Raji (cell line): Measurements from ENCODE around the gene COA3.
A peak's percentile ranks its signal among the peaks of the same experiment; 100 is the strongest.

Source experiments
- POLR2A ChIP-seq: IDR thresholded peaks from 2 replicates; pipeline ENCODE4 v1.6.1; 2011; ENCODE audit warnings: low read depth, low read length, control low read depth; ENCODE audit not compliant: insufficient read depth

COA3 gene

DNA sequence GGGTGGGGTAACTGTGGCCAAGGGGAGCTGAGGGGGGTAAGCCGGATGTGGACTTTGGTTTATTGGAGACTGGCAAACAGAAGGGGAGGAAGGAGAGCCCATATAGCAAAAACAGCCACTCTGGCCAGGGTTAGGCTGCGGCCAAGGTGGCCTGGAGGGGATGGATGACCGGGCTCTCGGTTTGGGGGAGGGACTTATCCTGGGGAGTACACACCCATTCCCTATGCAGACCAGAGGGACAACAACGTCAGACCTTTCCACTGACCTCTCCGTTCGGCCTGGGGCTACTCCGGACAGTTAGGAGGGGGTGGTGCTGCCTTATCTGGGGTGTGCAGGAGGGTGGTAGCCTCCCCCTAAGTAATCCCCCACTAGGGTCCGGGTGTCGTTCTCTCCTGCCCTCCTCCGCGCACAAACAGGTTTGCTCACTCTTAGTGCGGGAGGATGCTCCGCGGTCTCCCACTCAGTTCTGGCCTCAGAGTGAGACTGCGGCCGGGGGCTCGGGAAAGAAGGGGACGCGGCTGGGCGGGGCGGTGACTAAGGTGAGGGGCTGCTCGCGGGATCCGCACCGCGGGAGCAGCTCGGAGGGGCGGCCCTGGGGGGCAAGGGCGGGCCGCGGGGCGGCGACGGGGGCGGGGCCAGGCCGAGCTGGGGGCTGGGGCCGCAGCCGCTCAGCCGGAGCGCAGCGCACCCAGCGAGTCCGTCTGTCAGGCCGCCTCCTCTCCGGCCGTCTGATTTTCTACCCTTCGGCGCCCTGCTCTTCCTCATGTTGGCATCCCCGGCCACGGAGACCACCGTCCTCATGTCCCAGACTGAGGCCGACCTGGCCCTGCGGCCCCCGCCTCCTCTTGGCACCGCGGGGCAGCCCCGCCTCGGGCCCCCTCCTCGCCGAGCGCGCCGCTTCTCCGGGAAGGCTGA, 18.3 kb downstream of the COA3 start, which contains the start of gene WNK4:
Gene WNK4 (plus strand): TSS at position 675 of the 915 bp plus-strand sequence. CDS start 89 bp downstream, at position 764.
- TF ChIP-seq POLR2A: no peak

DNA sequence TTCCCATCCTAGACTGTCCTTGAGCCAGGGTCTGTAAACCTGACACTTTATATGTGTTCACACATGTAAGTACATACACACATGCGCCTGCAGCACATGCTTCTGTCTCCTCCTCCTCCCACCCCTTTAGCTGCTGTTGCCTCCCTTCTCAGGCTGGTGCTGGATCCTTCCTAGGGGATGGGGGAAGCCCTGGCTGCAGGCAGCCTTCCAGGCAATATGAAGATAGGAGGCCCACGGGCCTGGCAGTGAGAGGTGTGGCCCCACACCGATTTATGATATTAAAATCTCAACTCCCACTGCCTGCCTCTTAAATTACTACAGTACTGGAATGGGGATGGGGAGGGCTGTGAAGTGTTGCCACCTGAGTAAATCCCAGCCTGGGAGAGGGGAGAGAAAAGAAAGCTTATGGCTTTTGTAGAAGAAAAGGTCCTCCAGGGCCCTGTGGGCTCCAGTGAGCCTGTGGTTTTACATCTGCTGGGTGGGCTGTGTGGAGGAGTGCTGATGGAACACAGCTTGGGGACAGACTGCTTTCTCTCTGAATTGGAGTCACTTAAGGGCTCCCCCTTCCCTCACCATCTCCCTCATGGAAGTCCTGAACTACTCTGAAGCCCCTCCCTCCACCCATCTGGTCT, 19.1 kb downstream of the COA3 start:
- TF ChIP-seq POLR2A: no peak

DNA sequence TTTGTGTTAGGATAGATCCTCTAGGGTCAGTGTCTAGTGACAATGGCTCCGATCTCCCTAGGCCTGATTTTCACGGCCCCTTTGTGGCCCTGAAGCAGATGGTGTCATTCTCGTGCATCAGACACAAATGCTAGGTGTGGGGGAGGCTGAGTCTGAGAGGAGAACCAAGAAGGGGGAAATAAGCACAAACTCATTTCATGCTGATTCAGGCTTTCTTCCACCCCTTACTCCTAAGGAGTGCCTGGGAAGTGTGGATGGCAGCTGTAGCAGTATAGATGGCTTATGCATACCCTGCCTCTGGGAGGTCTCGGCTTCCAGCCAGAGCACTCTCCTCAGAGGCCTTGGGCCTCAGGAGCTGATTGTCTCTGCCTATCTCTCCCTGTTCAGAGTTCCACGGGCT, 19.9 kb downstream of the COA3 start:
- no peak for TF ChIP-seq POLR2A

DNA sequence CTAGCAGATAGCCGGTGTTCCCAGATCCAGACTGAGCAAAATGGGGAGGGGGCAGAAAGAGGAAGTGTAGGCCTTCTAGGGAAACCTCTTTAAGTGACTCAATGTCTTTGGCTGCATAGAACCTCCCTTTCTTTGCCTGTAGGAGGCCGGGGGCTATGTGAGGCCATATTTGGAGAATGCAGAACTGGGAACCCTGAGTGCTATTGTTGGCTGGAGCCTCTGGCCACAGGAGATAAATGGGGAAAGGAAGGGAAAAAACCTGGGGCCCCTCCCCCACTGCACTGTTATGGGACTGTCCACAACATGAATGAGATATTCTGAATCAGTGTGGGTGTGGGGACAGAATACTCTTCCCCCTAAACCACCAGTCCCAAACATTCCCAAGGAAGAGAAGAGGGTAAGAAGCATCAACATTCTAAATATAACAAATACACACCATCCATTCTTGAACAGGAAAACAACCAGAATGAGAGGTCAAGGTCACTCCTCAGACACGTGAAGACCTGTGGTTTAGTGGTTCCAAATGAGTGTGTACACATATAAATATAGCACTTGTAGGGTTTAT, 22.9 kb downstream of the COA3 start:
- TF ChIP-seq POLR2A: no peak

DNA sequence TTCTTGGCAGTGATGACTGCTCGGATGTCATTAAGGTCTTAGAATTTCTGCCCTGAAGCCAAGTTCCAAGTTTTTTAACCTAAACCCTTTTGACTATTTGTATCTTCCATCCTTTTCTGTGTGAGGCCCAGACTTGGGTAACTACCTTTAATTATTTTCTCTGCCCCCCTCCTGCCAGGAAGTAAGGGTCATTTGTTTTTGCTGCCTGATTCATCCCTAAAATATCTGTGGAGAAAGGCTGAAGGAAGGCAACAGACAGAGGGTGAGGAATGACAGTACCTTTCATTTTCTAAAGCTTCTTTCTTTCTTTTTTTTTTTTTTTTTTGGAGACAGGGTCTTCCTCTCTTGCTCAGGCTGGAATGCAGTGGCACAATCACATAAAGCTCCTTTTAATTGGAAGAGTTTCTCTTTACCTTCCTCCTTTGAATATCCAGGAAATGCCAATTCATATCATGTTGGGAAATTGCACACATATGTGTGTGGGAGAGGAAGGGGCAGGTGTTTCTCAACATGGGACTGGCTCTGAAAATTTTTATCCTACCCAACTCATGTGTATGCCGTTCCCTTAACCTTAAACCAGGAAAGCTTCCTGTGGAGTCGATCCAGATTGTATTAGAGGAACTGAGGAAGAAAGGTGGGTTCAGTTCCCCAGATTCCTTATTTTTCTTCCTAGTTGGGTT, 24.3 kb downstream of the COA3 start:
- TF ChIP-seq POLR2A: no peak

DNA sequence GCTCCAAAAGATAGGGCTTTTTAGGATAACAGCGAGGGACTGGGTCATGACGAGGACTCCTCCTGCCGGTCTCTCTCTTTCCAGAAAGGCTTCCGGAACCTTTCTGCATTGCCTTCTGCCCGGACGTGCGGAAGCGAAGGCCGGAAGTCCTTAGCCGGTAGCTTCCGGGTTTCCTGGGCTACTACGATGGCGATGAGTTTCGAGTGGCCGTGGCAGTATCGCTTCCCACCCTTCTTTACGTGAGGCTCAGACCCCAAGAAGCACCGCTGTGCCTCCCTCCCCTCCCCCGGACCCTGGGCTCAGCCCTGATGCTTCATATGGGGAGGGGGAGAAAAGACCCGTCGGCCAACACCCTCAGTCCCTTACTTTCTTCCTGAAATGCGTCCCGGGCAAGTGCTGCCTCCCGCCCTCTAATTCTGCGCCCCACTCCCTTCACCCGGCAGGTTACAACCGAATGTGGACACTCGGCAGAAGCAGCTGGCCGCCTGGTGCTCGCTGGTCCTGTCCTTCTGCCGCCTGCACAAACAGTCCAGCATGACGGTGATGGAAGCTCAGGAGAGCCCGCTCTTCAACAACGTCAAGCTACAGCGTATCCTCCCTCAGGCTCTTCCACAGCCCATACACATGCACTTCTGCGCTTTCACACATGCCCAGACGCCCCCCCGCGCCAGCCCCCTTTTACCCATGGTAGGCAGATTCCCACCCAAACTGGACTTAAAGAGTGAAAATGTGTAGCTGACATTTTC, 25.0 kb downstream of the COA3 start, which contains the start of gene VPS25:
Gene VPS25 (plus strand): TSS at position 160 of the 746 bp plus-strand sequence. CDS start 27 bp downstream, at position 187.
- peak; percentile 97 for TF ChIP-seq POLR2A

DNA sequence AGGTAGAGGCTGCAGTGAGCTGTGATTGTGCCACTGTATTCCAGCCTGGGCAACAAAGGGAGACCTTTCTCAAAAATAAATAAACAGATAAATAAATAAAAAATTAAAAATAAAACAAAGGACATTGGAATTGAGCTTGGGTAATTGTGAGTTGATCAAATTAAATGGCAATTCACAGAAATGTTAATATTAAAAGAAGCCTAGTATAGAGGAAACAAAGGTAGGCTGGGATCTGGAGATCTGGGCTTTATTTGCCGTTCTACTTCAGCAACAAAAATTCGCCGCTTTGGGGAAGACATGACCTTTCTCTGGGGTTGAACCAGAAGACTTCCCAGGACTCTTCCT, 25.6 kb downstream of the COA3 start:
- no peak for TF ChIP-seq POLR2A

DNA sequence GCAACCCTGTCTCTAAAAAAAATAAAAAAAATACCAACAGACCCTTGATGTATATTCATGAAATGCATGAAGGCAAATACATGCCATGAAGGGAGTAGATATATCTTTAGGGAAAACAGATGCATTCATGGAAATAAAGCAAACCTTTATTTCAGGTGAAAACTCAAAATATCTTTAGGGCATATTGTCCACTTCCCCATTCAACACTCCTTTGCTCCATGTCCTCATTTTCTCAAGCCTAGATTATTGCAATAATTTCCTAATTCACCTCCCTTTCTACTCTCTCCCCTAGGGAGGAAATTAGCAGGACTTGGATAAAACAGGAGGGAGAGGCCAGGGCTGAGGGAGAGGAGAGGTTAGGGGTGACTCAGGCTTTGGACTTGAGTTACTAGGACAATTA, 31.0 kb downstream of the COA3 start:
- no peak for TF ChIP-seq POLR2A

DNA sequence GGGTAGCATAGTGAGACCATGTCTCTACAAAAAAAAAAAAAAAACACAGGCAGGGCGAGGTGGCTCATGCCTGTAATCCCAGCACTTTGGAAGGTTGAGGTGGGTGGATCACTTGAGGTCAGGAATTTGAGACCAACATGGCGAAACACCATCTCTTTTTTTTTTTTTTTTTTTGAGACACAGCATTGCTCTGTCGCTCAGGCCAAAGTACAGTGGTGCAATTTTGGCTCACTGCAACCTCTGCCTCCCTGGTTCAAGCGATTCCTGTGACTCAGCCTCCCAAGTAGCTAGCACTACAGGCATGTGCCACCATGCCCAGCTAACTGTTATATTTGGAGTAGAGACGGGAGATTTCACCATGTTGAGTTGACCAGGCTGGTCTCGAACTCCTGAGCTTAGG, 32.4 kb downstream of the COA3 start:
- TF ChIP-seq POLR2A: no peak

DNA sequence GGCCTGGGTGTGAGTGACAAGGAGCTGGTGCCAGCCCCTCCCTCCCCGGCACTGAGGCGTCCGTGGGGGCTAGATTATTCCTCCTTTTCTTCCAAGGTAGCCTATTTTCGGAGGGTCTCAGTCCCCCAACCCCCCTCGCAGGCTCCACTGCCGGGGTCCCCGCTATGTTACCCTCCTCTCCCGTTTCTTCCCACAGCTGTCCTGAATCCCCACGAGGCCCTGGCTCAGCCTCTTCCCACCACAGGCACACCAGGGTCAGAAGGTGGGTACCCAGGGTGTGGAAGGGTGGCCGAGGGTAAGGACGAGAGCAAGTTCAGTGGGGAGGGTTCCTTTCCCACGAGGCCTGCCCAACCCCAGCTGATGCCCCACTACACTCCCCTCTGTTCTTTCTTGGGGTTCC, 36.9 kb downstream of the COA3 start:
- TF ChIP-seq POLR2A: no peak

DNA sequence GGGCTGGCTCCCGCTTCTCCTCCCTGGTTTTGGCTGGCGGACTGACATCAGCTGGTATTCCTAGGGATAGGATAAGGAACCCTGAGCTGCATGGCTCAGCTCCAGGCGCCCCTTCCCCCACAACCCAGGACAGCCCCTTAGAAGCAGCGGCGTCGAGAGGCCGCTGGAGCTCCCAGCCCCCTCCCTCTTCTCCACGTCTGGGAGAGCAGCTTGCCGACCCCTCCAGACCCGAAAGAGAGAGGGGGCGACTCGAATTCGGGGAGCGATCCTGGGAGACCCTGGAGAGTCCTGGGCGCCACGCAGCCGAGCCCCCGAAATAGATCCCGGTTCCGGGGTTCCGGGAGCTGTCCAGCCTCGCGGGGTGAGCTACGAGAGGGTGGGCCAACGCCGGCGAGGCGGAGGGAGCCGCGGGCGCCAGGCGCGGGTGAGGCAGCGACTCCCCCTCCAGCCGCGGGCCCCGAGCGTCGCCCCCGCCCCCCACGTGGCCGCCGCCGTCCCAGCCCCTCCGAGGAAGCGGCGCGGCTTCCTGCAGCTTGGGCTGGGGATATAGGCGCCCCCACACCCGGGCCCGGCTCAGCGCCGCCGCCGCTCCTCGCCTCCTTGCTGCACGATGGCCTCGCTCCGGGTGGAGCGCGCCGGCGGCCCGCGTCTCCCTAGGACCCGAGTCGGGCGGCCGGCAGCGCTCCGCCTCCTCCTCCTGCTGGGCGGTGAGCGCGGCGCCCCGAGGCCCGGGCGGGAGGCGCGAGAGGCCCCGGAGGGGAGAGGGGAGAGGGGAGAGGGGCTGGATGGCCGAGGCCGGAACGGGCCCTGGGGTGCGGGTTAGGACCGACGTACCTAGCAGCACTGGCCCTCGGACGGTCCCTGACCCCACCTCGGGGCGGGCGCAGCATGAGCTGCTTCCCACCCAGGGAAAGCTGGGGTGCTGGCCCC, 37.6 kb downstream of the COA3 start, which contains the start of gene RAMP2:
Gene RAMP2 (plus strand): TSS at position 576 of the 930 bp plus-strand sequence. CDS start 35 bp downstream, at position 611.
- TF ChIP-seq POLR2A: no peak

DNA sequence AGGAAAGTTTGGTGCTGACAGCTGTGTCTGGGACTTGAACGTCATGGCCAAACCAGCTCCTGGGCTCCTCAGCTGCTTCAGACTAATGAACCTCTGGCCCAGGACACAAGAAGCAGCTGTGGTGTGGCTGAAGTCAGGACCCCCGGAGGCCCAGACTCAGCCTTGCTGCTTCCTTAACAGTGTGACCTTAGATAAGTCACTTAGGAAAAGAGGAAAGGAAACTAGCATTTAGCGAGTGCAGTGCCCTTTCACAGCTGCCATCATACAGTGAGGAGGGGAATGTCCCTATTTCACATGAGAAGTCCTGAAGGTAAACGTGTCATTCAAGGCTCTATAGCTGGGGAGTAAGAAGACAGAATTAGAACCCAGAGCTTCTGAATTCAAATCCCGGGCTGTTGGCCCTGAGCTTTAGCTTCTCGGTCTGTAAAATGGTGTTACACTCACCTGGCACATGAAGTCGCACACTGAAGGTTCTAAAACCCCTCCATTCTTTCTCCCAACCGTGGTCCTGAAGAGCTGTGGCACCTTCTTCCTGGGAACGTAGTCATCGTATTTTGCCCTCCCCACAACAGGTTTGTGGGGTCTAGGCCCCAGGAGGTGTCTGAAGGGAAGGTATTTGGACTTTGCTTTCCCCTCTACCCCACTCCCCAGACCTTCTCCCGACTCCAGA, 38.4 kb downstream of the COA3 start:
- no peak for TF ChIP-seq POLR2A

DNA sequence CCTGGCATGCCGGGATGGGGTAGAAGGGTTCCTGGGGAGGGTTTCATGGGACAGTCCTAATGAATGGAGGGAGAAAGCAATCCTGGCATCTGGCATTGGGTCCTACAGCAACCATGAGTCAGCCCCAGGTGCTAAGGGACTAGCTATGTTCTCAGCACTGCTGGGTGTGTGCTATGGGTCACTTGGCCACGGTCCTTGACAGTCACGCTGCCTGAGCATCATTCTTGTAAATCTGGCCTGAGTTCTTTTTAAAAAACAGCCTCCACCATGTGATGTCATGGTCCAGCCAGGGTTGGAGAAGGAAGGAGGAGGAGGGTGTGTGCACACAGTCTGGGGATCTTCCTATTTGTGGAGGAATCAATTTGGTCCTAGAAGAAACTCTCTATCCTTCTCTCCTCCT, 43.7 kb downstream of the COA3 start:
- no peak for TF ChIP-seq POLR2A
